GM12873 (cell line): ENCODE data around the gene SLC9A3.

Source experiments
- CTCF ChIP-seq: IDR thresholded peaks from 2 replicates; pipeline ENCODE4 v1.5.1; 2012; ENCODE audit warnings: low read depth, mild to moderate bottlenecking, moderate library complexity, low read length, control low read depth; ENCODE audit not compliant: insufficient read depth; ENCODE audit errors: missing control alignments

SLC9A3 gene

GRCh38 chr5:430214-430925, 93.9 kb downstream of the SLC9A3 start:
- TF ChIP-seq CTCF = no peak

GRCh38 chr5:429453-430188, 94.6 kb downstream of the SLC9A3 start:
- no peak for TF ChIP-seq CTCF

- no peak for TF ChIP-seq CTCF
Observed at GRCh38 chr5:428754-429452, 95.3 kb downstream of the SLC9A3 start.

GRCh38 chr5:428219-428618, 96.0 kb downstream of the SLC9A3 start:
- no peak for TF ChIP-seq CTCF

GRCh38 chr5:427415-428087, 96.7 kb downstream of the SLC9A3 start:
- TF ChIP-seq CTCF = no peak

- no peak for TF ChIP-seq CTCF
Observed at GRCh38 chr5:426392-426976, 97.8 kb downstream of the SLC9A3 start.

GRCh38 chr5:425714-426113, 98.5 kb downstream of the SLC9A3 start:
- peak; percentile 5 for TF ChIP-seq CTCF
